ENCODE results near the gene HMOX1. TPM values are rescaled to one million over a fixed set of nuclear protein-coding genes. Genes with fewer than 3 reads are reported as not detected.
A peak's percentile ranks its signal among the peaks of the same experiment; 100 is the strongest.

HMOX1 gene
- total and polyA plus RNA-seq, 2 of the 13 experiments (the other 11 are each of a cell fraction or from before 2014, with no cell fraction given) = 53.6 to 67.4 TPM

DNA sequence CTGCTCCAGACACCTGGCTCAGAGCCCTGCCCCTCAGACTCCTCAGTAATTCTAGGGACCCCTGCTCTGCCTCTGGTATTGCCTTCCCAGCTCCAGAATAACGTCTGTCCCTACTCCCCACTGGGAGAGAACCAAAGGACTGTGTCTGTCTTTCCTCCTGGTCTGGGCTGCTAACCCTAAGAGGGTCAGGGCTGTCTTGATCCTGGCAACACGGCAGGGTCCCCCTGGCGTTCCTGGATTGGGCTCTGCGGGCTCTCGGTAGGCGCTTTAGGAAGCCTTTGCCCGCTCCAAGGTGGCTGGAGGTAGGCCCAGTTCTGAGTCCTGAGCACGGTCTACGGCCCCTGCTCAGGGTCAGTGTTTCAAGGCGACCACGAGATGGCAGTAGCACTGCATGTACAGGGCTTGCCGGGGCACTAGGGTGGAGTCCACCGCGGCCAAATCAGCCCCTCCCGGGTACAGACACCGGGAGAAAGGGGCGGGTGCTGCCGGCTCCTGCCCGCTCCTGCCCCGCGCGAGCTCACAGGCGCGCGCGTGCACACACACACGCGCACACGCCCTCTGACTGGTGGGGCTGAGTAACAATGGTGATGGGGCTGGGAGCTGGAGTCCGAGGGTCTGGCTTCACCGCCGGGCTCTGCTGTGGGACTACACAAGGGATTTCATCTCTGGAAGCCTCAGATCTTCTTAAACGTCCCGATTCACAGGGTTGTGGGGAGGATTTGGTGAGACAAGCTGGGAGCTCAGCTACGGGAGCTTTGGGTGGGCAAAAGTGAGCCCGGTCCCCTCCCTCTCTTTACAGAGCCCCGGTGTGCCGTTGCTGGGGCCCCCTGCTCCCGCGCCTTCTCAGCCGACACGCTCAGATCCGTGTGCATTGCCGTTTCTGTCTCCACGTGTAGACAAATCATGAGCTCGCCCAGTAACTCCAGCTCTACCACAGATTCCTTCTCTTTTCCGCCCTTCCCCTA, 30.1 kb upstream of the HMOX1 start (continued):
- TF ChIP-seq HOMEZ (CRISPR knock-in tag; IDR thresholded peaks at IDR 0.05; ENCODE audit: low read depth) = no peak
- TF ChIP-seq GPN1 (CRISPR knock-in tag; IDR thresholded peaks at IDR 0.05; ENCODE audit: borderline replicate concordance) = no peak
- no peak for TF ChIP-seq MAFK (conservative IDR thresholded peaks at IDR 0.05 in 1 of 2, IDR thresholded peaks at IDR 0.05 in 1 of 2; ENCODE audit: low read length in 2 of 2)
- TF ChIP-seq ZFP90 (CRISPR knock-in tag; IDR thresholded peaks at IDR 0.05; ENCODE audit: borderline replicate concordance) = 0 out of 2 replicates have a peak, but pooled peaks have one; percentile 53
- TF ChIP-seq, protein P1, sequence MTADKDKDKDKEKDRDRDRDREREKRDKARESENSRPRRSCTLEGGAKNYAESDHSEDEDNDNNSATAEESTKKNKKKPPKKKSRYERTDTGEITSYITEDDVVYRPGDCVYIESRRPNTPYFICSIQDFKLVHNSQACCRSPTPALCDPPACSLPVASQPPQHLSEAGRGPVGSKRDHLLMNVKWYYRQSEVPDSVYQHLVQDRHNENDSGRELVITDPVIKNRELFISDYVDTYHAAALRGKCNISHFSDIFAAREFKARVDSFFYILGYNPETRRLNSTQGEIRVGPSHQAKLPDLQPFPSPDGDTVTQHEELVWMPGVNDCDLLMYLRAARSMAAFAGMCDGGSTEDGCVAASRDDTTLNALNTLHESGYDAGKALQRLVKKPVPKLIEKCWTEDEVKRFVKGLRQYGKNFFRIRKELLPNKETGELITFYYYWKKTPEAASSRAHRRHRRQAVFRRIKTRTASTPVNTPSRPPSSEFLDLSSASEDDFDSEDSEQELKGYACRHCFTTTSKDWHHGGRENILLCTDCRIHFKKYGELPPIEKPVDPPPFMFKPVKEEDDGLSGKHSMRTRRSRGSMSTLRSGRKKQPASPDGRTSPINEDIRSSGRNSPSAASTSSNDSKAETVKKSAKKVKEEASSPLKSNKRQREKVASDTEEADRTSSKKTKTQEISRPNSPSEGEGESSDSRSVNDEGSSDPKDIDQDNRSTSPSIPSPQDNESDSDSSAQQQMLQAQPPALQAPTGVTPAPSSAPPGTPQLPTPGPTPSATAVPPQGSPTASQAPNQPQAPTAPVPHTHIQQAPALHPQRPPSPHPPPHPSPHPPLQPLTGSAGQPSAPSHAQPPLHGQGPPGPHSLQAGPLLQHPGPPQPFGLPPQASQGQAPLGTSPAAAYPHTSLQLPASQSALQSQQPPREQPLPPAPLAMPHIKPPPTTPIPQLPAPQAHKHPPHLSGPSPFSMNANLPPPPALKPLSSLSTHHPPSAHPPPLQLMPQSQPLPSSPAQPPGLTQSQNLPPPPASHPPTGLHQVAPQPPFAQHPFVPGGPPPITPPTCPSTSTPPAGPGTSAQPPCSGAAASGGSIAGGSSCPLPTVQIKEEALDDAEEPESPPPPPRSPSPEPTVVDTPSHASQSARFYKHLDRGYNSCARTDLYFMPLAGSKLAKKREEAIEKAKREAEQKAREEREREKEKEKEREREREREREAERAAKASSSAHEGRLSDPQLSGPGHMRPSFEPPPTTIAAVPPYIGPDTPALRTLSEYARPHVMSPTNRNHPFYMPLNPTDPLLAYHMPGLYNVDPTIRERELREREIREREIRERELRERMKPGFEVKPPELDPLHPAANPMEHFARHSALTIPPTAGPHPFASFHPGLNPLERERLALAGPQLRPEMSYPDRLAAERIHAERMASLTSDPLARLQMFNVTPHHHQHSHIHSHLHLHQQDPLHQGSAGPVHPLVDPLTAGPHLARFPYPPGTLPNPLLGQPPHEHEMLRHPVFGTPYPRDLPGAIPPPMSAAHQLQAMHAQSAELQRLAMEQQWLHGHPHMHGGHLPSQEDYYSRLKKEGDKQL (CRISPR knock-in tag; IDR thresholded peaks at IDR 0.05; ENCODE audit: low read depth) = no peak
- TF ChIP-seq, protein P2, sequence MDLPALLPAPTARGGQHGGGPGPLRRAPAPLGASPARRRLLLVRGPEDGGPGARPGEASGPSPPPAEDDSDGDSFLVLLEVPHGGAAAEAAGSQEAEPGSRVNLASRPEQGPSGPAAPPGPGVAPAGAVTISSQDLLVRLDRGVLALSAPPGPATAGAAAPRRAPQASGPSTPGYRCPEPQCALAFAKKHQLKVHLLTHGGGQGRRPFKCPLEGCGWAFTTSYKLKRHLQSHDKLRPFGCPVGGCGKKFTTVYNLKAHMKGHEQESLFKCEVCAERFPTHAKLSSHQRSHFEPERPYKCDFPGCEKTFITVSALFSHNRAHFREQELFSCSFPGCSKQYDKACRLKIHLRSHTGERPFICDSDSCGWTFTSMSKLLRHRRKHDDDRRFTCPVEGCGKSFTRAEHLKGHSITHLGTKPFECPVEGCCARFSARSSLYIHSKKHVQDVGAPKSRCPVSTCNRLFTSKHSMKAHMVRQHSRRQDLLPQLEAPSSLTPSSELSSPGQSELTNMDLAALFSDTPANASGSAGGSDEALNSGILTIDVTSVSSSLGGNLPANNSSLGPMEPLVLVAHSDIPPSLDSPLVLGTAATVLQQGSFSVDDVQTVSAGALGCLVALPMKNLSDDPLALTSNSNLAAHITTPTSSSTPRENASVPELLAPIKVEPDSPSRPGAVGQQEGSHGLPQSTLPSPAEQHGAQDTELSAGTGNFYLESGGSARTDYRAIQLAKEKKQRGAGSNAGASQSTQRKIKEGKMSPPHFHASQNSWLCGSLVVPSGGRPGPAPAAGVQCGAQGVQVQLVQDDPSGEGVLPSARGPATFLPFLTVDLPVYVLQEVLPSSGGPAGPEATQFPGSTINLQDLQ (CRISPR knock-in tag; IDR thresholded peaks at IDR 0.05) = no peak
- no peak for TF ChIP-seq ZNF674 (CRISPR knock-in tag; IDR thresholded peaks at IDR 0.05; ENCODE audit: low read depth)
- TF ChIP-seq, protein P3, sequence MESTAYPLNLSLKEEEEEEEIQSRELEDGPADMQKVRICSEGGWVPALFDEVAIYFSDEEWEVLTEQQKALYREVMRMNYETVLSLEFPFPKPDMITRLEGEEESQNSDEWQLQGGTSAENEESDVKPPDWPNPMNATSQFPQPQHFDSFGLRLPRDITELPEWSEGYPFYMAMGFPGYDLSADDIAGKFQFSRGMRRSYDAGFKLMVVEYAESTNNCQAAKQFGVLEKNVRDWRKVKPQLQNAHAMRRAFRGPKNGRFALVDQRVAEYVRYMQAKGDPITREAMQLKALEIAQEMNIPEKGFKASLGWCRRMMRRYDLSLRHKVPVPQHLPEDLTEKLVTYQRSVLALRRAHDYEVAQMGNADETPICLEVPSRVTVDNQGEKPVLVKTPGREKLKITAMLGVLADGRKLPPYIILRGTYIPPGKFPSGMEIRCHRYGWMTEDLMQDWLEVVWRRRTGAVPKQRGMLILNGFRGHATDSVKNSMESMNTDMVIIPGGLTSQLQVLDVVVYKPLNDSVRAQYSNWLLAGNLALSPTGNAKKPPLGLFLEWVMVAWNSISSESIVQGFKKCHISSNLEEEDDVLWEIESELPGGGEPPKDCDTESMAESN (CRISPR knock-in tag; conservative IDR thresholded peaks at IDR 0.05) = no peak
- TF ChIP-seq MEF2D (CRISPR knock-in tag; IDR thresholded peaks at IDR 0.05) = no peak
- TF ChIP-seq, protein P4, sequence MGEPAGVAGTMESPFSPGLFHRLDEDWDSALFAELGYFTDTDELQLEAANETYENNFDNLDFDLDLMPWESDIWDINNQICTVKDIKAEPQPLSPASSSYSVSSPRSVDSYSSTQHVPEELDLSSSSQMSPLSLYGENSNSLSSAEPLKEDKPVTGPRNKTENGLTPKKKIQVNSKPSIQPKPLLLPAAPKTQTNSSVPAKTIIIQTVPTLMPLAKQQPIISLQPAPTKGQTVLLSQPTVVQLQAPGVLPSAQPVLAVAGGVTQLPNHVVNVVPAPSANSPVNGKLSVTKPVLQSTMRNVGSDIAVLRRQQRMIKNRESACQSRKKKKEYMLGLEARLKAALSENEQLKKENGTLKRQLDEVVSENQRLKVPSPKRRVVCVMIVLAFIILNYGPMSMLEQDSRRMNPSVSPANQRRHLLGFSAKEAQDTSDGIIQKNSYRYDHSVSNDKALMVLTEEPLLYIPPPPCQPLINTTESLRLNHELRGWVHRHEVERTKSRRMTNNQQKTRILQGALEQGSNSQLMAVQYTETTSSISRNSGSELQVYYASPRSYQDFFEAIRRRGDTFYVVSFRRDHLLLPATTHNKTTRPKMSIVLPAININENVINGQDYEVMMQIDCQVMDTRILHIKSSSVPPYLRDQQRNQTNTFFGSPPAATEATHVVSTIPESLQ (CRISPR knock-in tag; conservative IDR thresholded peaks at IDR 0.05) = no peak
- peak; percentile 51; the same call in 1 of the 2 replicates for TF ChIP-seq SIX4 (CRISPR knock-in tag; IDR thresholded peaks at IDR 0.05)
- no peak for TF ChIP-seq ZNF879 (CRISPR knock-in tag; IDR thresholded peaks at IDR 0.05)
